RWPE1 (cell line): ENCODE results near the gene WDR82.
"Not testable (repeated sequence)": the region's sequence is repeated elsewhere in the genome, so short reads cannot be mapped to it uniquely, and the experiment has no call there.

Source experiments
- CTCF ChIA-PET: fragments of 350-600 bp; sonication (Branson Sonifier 250); formaldehyde crosslinking; extraction: SDS; loops from one replicate; lab custom pipeline; 2021; lab: Yijun Ruan, JAX
- POLR2A ChIA-PET: fragments of 400-600 bp; formaldehyde crosslinking; extraction: SDS; loops from one replicate; lab custom pipeline; 2020; ENCODE audit warnings: antibody characterized with exemption; ENCODE audit not compliant: low non-redundant PET; lab: Yijun Ruan, JAX
- DNase-seq: peaks from one replicate; pipeline ENCODE4 v3.0.0; 2012; ENCODE audit warnings: low spot score
- H3K27ac ChIP-seq: fragments of 450-650 bp; 2 replicates; pipeline ENCODE4 v1.5.1; 2017
- CTCF ChIP-seq: fragments of 450-650 bp; conservative IDR thresholded peaks from 2 replicates; pipeline ENCODE4 v1.5.1; 2017; ENCODE audit warnings: low read depth, mild to moderate bottlenecking

WDR82 gene

GRCh38 chr3:52281981-52282801 lies 3.7 kb upstream of the WDR82 start:
- DNase-seq, result no peak
- POLR2A ChIA-PET, result no interaction called here
- H3K27ac ChIP-seq, result no peak overlapping the region
- TF ChIP-seq CTCF, result no peak
- CTCF ChIA-PET, result interaction anchor here (0.8 kb wide), 1 partner anchor 50 kb away, joined by 4 read pairs; no protein-coding TSS in a partner anchor

GRCh38 chr3:52280050-52280461 lies 1.6 kb upstream of the WDR82 start:
- TF ChIP-seq CTCF, result no peak
- ChIA-PET POLR2A (no interaction called here), CTCF (interaction anchor here (0.6 to 1.1 kb wide), 2 partner anchors 9 to 130 kb away, joined by 3 to 4 read pairs; no protein-coding TSS in a partner anchor)
- H3K27ac ChIP-seq, result no peak overlapping the region
- no peak for DNase-seq

GRCh38 chr3:52279596-52279995 lies 1.1 kb upstream of the WDR82 start:
- DNase-seq, result no peak
- no peak for TF ChIP-seq CTCF
- peak overlapping the region; percentile 96 for H3K27ac ChIP-seq
- ChIA-PET CTCF (interaction anchor here (1.1 kb wide), 1 partner anchor 9 kb away, joined by 3 read pairs; no protein-coding TSS in a partner anchor), POLR2A (interaction anchor here (1.5 kb wide), 1 partner anchor 8 kb away, joined by 5 read pairs; the partner anchor contains the start of gene GLYCTK)

GRCh38 chr3:52277972-52278509 lies 408 bp downstream of the WDR82 start:
- peak; percentile 36 for TF ChIP-seq CTCF
- peak overlapping the region; percentile 96 for H3K27ac ChIP-seq
- CTCF ChIA-PET, result interaction anchor here (0.6 to 0.7 kb wide), 3 partner anchors 10 to 93 kb away, joined by 3 to 7 read pairs (median 3); no protein-coding TSS in a partner anchor
- DNase-seq, result peak; percentile 43
- POLR2A ChIA-PET, result interaction anchor here (0.8 kb wide), 1 partner anchor 62 kb away, joined by 3 read pairs; no protein-coding TSS in a partner anchor

GRCh38 chr3:52277071-52277964 lies 1.1 kb downstream of the WDR82 start:
- POLR2A ChIA-PET, result no interaction called here
- peak overlapping the region; percentile 96 for H3K27ac ChIP-seq
- CTCF ChIA-PET, result interaction anchor here (0.7 to 1.2 kb wide), 3 partner anchors 16 to 177 kb away, joined by 4 to 7 read pairs (median 5); no protein-coding TSS in a partner anchor
- TF ChIP-seq CTCF, result no peak
- DNase-seq, result no peak

GRCh38 chr3:52274781-52275180 lies 3.7 kb downstream of the WDR82 start:
- CTCF ChIA-PET, POLR2A ChIA-PET, DNase-seq: not testable (repeated sequence)
- peak overlapping the region; percentile 16 for H3K27ac ChIP-seq
